ENCODE data around the gene PIGM.
A peak's percentile ranks its signal among the peaks of the same experiment; 100 is the strongest.

Gene PIGM

GRCh38 chr1:160031365-160032164, at the start of gene PIGM:
Gene PIGM (minus strand): TSS chr1:160031990. CDS start chr1:160031739, 251 bp downstream.
- TF ChIP-seq GATA3 (IDR thresholded peaks at IDR 0.05; ENCODE audit: low read depth, low read length): no peak
- TF ChIP-seq GATA2 (IDR thresholded peaks at IDR 0.05; ENCODE audit: low read depth, low read length): peak; percentile 25

GRCh38 chr1:160081261-160081936, 49.6 kb upstream of the PIGM start, which contains the start of gene KCNJ9:
Gene KCNJ9 (plus strand): TSS chr1:160081538. CDS start chr1:160084031, 2,493 bp downstream.
- TF ChIP-seq GATA2 (IDR thresholded peaks at IDR 0.05; ENCODE audit: low read depth, low read length) (no peak; the same call in 1 of the 2 replicates), GATA3 (IDR thresholded peaks at IDR 0.05; ENCODE audit: low read depth, low read length) (no peak)

GRCh38 chr1:160080381-160081100, 48.8 kb upstream of the PIGM start:
- TF ChIP-seq GATA2 (IDR thresholded peaks at IDR 0.05; ENCODE audit: low read depth, low read length) (no peak), GATA3 (IDR thresholded peaks at IDR 0.05; ENCODE audit: low read depth, low read length) (no peak)

GRCh38 chr1:160079448-160079847, 47.7 kb upstream of the PIGM start:
- TF ChIP-seq GATA2 (IDR thresholded peaks at IDR 0.05; ENCODE audit: low read depth, low read length) (no peak), GATA3 (IDR thresholded peaks at IDR 0.05; ENCODE audit: low read depth, low read length) (no peak)

- TF ChIP-seq GATA2 (IDR thresholded peaks at IDR 0.05; ENCODE audit: low read depth, low read length): no peak
- no peak for TF ChIP-seq GATA3 (IDR thresholded peaks at IDR 0.05; ENCODE audit: low read depth, low read length)
These were observed 46.9 kb upstream of the PIGM start for GRCh38 chr1:160078512-160079195.

- TF ChIP-seq GATA2 (IDR thresholded peaks at IDR 0.05; ENCODE audit: low read depth, low read length) (no peak), GATA3 (IDR thresholded peaks at IDR 0.05; ENCODE audit: low read depth, low read length) (no peak)
These were observed 45.7 kb upstream of the PIGM start for GRCh38 chr1:160077486-160077885.

- no peak for TF ChIP-seq GATA3 (IDR thresholded peaks at IDR 0.05; ENCODE audit: low read depth, low read length)
- no peak for TF ChIP-seq GATA2 (IDR thresholded peaks at IDR 0.05; ENCODE audit: low read depth, low read length)
These were observed 44.5 kb upstream of the PIGM start for GRCh38 chr1:160076295-160076694.

GRCh38 chr1:160075836-160076235, 44.0 kb upstream of the PIGM start:
- TF ChIP-seq GATA2 (IDR thresholded peaks at IDR 0.05; ENCODE audit: low read depth, low read length): no peak
- TF ChIP-seq GATA3 (IDR thresholded peaks at IDR 0.05; ENCODE audit: low read depth, low read length): no peak

- TF ChIP-seq GATA3 (IDR thresholded peaks at IDR 0.05; ENCODE audit: low read depth, low read length) (no peak), GATA2 (IDR thresholded peaks at IDR 0.05; ENCODE audit: low read depth, low read length) (no peak)
These were observed 43.1 kb upstream of the PIGM start for GRCh38 chr1:160074865-160075264.

- TF ChIP-seq GATA3 (IDR thresholded peaks at IDR 0.05; ENCODE audit: low read depth, low read length) (no peak), GATA2 (IDR thresholded peaks at IDR 0.05; ENCODE audit: low read depth, low read length) (no peak)
These were observed 39.5 kb upstream of the PIGM start for GRCh38 chr1:160071289-160071688.

GRCh38 chr1:160070243-160071163, 38.7 kb upstream of the PIGM start:
- TF ChIP-seq GATA3 (IDR thresholded peaks at IDR 0.05; ENCODE audit: low read depth, low read length) (no peak), GATA2 (IDR thresholded peaks at IDR 0.05; ENCODE audit: low read depth, low read length) (no peak; the same call in 1 of the 2 replicates)

GRCh38 chr1:160069460-160070231, 37.9 kb upstream of the PIGM start, which contains the start of gene KCNJ10:
Gene KCNJ10 (minus strand): TSS chr1:160070160. CDS start chr1:160042532, 27,628 bp downstream.
- peak; percentile 52 for TF ChIP-seq GATA2 (IDR thresholded peaks at IDR 0.05; ENCODE audit: low read depth, low read length)
- TF ChIP-seq GATA3 (IDR thresholded peaks at IDR 0.05; ENCODE audit: low read depth, low read length): no peak

Data from SH-SY5Y (cell line).